ENCODE measurements around the gene AGMO. TPM values are rescaled to one million over a fixed set of nuclear protein-coding genes. Genes with fewer than 3 reads are reported as not detected.

AGMO gene
- total RNA-seq, 1 donor from 2014 or later, result 1.2 TPM

DNA sequence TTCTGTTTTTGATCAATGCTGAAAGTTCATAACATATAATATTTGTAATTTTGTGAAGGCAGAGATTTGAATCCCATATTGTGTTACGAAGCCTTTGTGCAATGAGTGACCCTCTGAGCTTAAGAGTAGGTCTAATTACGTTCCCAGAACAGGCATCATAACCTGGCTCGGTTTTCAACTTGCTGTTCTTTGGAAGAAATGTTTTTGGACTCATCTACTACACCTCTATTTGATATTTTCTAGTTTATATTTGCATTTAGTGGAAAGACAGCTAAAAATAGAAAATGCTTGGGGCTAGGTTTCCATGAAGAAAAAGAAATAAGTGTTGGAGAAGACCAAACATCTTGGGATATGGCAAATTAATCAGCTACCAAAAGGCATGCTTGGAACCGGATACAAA lies 234.8 kb downstream of the AGMO start:
- Mint-ChIP-seq H3K27me3 (ENCODE audit: unreplicated experiment) (no peaks in the 10 kb centered on the region), H3K4me3 (ENCODE audit: unreplicated experiment) (no peak overlapping the region), H3K4me1 (ENCODE audit: low read depth, unreplicated experiment) (peaks cover 34% of the 10 kb centered on the region), H3K9me3 (ENCODE audit: unreplicated experiment) (no peaks in the 10 kb centered on the region), H3K36me3 (ENCODE audit: unreplicated experiment) (no peaks in the 10 kb centered on the region), H3K27ac (ENCODE audit: unreplicated experiment) (no peak overlapping the region)
- TF ChIP-seq, protein P1, sequence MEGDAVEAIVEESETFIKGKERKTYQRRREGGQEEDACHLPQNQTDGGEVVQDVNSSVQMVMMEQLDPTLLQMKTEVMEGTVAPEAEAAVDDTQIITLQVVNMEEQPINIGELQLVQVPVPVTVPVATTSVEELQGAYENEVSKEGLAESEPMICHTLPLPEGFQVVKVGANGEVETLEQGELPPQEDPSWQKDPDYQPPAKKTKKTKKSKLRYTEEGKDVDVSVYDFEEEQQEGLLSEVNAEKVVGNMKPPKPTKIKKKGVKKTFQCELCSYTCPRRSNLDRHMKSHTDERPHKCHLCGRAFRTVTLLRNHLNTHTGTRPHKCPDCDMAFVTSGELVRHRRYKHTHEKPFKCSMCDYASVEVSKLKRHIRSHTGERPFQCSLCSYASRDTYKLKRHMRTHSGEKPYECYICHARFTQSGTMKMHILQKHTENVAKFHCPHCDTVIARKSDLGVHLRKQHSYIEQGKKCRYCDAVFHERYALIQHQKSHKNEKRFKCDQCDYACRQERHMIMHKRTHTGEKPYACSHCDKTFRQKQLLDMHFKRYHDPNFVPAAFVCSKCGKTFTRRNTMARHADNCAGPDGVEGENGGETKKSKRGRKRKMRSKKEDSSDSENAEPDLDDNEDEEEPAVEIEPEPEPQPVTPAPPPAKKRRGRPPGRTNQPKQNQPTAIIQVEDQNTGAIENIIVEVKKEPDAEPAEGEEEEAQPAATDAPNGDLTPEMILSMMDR (IDR thresholded peaks at IDR 0.05; ENCODE audit: partially characterized antibody, unreplicated experiment), result no peak
- DNase-seq, result no peak

DNA sequence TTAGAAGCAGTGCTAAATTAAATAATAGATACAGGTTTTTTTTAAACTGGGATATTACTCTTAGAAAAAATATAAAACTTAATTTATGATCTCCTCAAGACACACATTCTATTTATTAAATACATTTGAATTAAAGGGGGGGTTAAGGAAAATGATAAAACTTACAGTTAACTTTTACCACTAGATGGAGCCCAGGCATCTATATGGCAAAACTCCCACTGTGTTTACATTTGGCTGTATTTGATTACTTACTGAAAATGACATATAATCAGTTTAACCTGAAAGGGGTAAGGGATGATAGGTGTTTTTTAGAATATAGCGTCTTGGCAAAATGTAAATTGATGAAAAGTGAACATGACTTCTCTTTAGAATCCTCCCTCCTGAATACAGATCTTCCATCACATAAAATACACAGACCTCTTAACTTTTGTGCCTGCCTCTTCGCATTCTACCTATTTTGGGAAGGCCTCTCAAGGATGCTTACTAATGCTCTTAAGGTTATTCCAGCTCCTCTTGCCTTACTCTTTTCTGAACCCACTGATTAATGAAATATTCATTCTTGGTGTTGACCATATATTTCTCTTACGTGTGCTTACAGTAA lies 235.7 kb downstream of the AGMO start:
- Mint-ChIP-seq H3K27ac (ENCODE audit: unreplicated experiment) (no peak overlapping the region), H3K36me3 (ENCODE audit: unreplicated experiment) (no peaks in the 10 kb centered on the region), H3K27me3 (ENCODE audit: unreplicated experiment) (no peaks in the 10 kb centered on the region), H3K9me3 (ENCODE audit: unreplicated experiment) (no peaks in the 10 kb centered on the region), H3K4me3 (ENCODE audit: unreplicated experiment) (no peak overlapping the region), H3K4me1 (ENCODE audit: low read depth, unreplicated experiment) (peaks cover 31% of the 10 kb centered on the region)
- no peak for DNase-seq
- TF ChIP-seq, protein P1 (IDR thresholded peaks at IDR 0.05; ENCODE audit: partially characterized antibody, unreplicated experiment), result peak; percentile 52

DNA sequence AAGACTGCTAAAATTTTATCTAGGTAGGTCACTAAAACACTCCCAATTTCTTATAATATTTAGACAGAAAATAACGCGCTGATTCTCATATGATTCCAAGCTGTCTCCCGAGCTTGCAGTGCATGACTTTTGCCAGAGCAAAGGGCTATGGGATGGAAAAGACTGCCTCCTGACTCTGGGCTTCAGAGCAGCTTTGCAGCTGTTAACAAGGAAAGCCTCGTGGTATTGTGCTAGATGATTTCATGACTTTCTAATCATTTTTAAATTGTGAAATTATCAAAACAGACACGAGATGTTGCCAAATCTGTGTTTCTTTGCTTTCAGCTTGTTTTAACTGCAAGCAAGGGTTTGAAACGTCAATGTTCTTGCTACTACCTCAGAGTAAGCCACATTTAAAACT lies 238.3 kb downstream of the AGMO start:
- no peaks in the 10 kb centered on the region for H3K9me3 Mint-ChIP-seq (ENCODE audit: unreplicated experiment)

DNA sequence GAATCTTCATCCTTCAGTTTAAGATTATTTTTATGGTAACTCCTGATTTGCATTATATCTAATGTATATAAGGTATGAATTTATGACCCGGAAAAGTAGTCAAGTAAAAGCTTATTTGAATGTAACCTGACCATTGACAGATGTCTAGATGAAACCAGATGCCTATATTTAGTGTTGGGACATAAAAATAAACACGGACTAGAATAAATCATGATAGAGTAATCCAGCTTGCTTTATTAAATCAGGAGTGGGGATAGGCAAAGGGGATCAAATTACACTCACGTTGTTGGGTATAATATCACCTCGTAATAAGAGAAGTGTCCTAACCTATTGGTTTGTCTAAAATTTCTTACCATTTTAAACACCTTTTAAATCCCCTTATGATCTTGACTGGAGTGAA lies 244.6 kb downstream of the AGMO start:
- H3K27me3 Mint-ChIP-seq (ENCODE audit: unreplicated experiment), result no peaks in the 10 kb centered on the region
- no peak overlapping the region for H3K27ac Mint-ChIP-seq (ENCODE audit: unreplicated experiment)
- no peaks in the 10 kb centered on the region for H3K9me3 Mint-ChIP-seq (ENCODE audit: unreplicated experiment)
- TF ChIP-seq, protein P1 (IDR thresholded peaks at IDR 0.05; ENCODE audit: partially characterized antibody, unreplicated experiment), result no peak
- DNase-seq, result no peak
- no peaks in the 10 kb centered on the region for H3K36me3 Mint-ChIP-seq (ENCODE audit: unreplicated experiment)
- no peaks in the 10 kb centered on the region for H3K4me1 Mint-ChIP-seq (ENCODE audit: low read depth, unreplicated experiment)
- no peak overlapping the region for H3K4me3 Mint-ChIP-seq (ENCODE audit: unreplicated experiment)

More for the DNA sequence above, 238.3 kb downstream of the AGMO start:
- H3K4me3 Mint-ChIP-seq (ENCODE audit: unreplicated experiment), result no peak overlapping the region
- H3K36me3 Mint-ChIP-seq (ENCODE audit: unreplicated experiment), result no peaks in the 10 kb centered on the region
- DNase-seq, result no peak
- no peak overlapping the region for H3K27ac Mint-ChIP-seq (ENCODE audit: unreplicated experiment)
- peaks cover 11% of the 10 kb centered on the region for H3K4me1 Mint-ChIP-seq (ENCODE audit: low read depth, unreplicated experiment)
- H3K27me3 Mint-ChIP-seq (ENCODE audit: unreplicated experiment), result no peaks in the 10 kb centered on the region
- TF ChIP-seq, protein P1 (IDR thresholded peaks at IDR 0.05; ENCODE audit: partially characterized antibody, unreplicated experiment), result no peak

DNA sequence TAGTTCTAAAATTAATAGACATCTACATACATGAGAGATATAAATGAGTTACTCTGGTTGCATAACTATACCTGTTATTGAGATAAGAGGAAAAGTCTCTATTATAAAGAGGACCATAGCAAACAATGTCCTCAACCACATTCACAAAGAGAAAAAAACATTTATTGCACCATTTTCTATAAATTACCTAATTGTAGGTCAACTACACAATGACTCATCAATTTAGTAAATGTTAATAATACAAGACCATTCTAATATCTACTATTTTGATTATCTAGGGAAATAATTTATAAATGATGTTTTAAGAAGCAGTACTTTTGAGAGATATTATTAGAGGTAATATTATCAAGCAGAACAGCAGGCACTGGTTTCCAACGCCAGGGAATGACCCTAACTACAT lies 246.1 kb downstream of the AGMO start:
- Mint-ChIP-seq H3K36me3 (ENCODE audit: unreplicated experiment) (no peaks in the 10 kb centered on the region), H3K4me1 (ENCODE audit: low read depth, unreplicated experiment) (peaks cover 3% of the 10 kb centered on the region), H3K4me3 (ENCODE audit: unreplicated experiment) (no peak overlapping the region), H3K9me3 (ENCODE audit: unreplicated experiment) (no peaks in the 10 kb centered on the region), H3K27ac (ENCODE audit: unreplicated experiment) (no peak overlapping the region), H3K27me3 (ENCODE audit: unreplicated experiment) (peaks cover 3% of the 10 kb centered on the region)
- TF ChIP-seq, protein P1 (IDR thresholded peaks at IDR 0.05; ENCODE audit: partially characterized antibody, unreplicated experiment), result no peak
- DNase-seq, result no peak

All from glutamatergic neuron (in vitro differentiated cells).